ENCODE data around the gene AQP9.

Gene AQP9

GRCh38 chr15:58139276-58139988, 1.3 kb downstream of the AQP9 start:
- no peak for DNase-seq (ENCODE audit: low read depth in 2 of 3, low spot score in 1 of 3)

GRCh38 chr15:58139989-58140522, 1.9 kb downstream of the AQP9 start:
- DNase-seq (ENCODE audit: low read depth in 2 of 3, low spot score in 1 of 3): no peak

- DNase-seq (ENCODE audit: low read depth in 2 of 3, low spot score in 1 of 3): no peak
Observed at GRCh38 chr15:58141894-58142293, 3.7 kb downstream of the AQP9 start.

- DNase-seq (ENCODE audit: low read depth in 2 of 3, low spot score in 1 of 3): no peak
Observed at GRCh38 chr15:58142827-58143461, 4.8 kb downstream of the AQP9 start.

- no peak for DNase-seq (ENCODE audit: low read depth in 2 of 3, low spot score in 1 of 3)
Observed at GRCh38 chr15:58145606-58146005, 7.4 kb downstream of the AQP9 start.

- no peak for DNase-seq (ENCODE audit: low read depth in 2 of 3, low spot score in 1 of 3)
Observed at GRCh38 chr15:58146211-58146610, 8.0 kb downstream of the AQP9 start.

GRCh38 chr15:58146749-58147148, 8.6 kb downstream of the AQP9 start:
- DNase-seq (ENCODE audit: low read depth in 2 of 3, low spot score in 1 of 3): no peak

GRCh38 chr15:58147171-58147611, 9.0 kb downstream of the AQP9 start:
- DNase-seq (ENCODE audit: low read depth in 2 of 3, low spot score in 1 of 3): no peak

- DNase-seq (ENCODE audit: low read depth in 2 of 3, low spot score in 1 of 3): no peak
Observed at GRCh38 chr15:58148120-58148519, 9.9 kb downstream of the AQP9 start.

GRCh38 chr15:58148633-58149445, 10.7 kb downstream of the AQP9 start:
- DNase-seq (ENCODE audit: low read depth in 2 of 3, low spot score in 1 of 3): no peak

- no peak for DNase-seq (ENCODE audit: low read depth in 2 of 3, low spot score in 1 of 3)
Observed at GRCh38 chr15:58154769-58155168, 16.6 kb downstream of the AQP9 start.

GRCh38 chr15:58159827-58160386, 21.7 kb downstream of the AQP9 start:
- DNase-seq (ENCODE audit: low read depth in 2 of 3, low spot score in 1 of 3): no peak

- DNase-seq (ENCODE audit: low read depth in 2 of 3, low spot score in 1 of 3): no peak
Observed at GRCh38 chr15:58161436-58161930, 23.3 kb downstream of the AQP9 start.

- no peak for DNase-seq (ENCODE audit: low read depth in 2 of 3, low spot score in 1 of 3)
Observed at GRCh38 chr15:58163985-58164384, 25.8 kb downstream of the AQP9 start.

- DNase-seq (ENCODE audit: low read depth in 2 of 3, low spot score in 1 of 3): no peak
Observed at GRCh38 chr15:58164926-58165325, 26.7 kb downstream of the AQP9 start.

GRCh38 chr15:58165661-58166060, 27.5 kb downstream of the AQP9 start:
- no peak for DNase-seq (ENCODE audit: low read depth in 2 of 3, low spot score in 1 of 3)

GRCh38 chr15:58167095-58167691, 29.0 kb downstream of the AQP9 start:
- no peak for DNase-seq (ENCODE audit: low read depth in 2 of 3, low spot score in 1 of 3)

GRCh38 chr15:58169934-58170333, 31.8 kb downstream of the AQP9 start:
- DNase-seq (ENCODE audit: low read depth in 2 of 3, low spot score in 1 of 3): no peak

- DNase-seq (ENCODE audit: low read depth in 2 of 3, low spot score in 1 of 3): no peak
Observed at GRCh38 chr15:58171476-58172061, 33.4 kb downstream of the AQP9 start.

GRCh38 chr15:58174709-58175108, 36.5 kb downstream of the AQP9 start:
- DNase-seq (ENCODE audit: low read depth in 2 of 3, low spot score in 1 of 3): no peak
